Endothelial cell (in vitro differentiated cells): ENCODE data around the gene APRT. TPM values are rescaled to one million over a fixed set of nuclear protein-coding genes. Genes with fewer than 3 reads are reported as not detected.

ENCODE experiments used
- DNase-seq: peaks from one replicate; pipeline ENCODE4 v3.0.0; 2021; ENCODE audit warnings: low spot score
- H3K27ac Mint-ChIP-seq: one replicate; pipeline ENCODE4 v1.8.0; 2021; ENCODE audit warnings: mixed read lengths, inconsistent platforms; ENCODE audit not compliant: unreplicated experiment
- H3K27me3 Mint-ChIP-seq: one replicate; pipeline ENCODE4 v1.8.0; 2021; ENCODE audit warnings: mild to moderate bottlenecking, moderate library complexity, mixed read lengths, inconsistent platforms; ENCODE audit not compliant: unreplicated experiment
- H3K36me3 Mint-ChIP-seq: one replicate; pipeline ENCODE4 v1.8.0; 2021; ENCODE audit warnings: mild to moderate bottlenecking, low read depth, mixed read lengths, inconsistent platforms; ENCODE audit not compliant: unreplicated experiment
- H3K4me1 Mint-ChIP-seq: one replicate; pipeline ENCODE4 v1.8.0; 2021; ENCODE audit warnings: mild to moderate bottlenecking, mixed read lengths, inconsistent platforms; ENCODE audit not compliant: unreplicated experiment
- H3K4me3 Mint-ChIP-seq: one replicate; pipeline ENCODE4 v1.8.0; 2021; ENCODE audit warnings: mild to moderate bottlenecking, mixed read lengths, inconsistent platforms; ENCODE audit not compliant: unreplicated experiment
- H3K9me3 Mint-ChIP-seq: one replicate; pipeline ENCODE4 v1.8.0; 2021; ENCODE audit warnings: mixed read lengths, inconsistent platforms; ENCODE audit not compliant: unreplicated experiment
- total RNA-seq: library from RNA; stranded (reverse); fragmentation: NEBNext Ultra II Directional; extraction: Animal tissue kit (Norgen Biotek cat#: 25700); gene quantifications from one replicate; pipeline ENCODE4 v1.2.1, GENCODE V29; 2021; ENCODE audit not compliant: unreplicated experiment
- TF ChIP-seq, protein P1 (sequence below): fragments of 200-600 bp; sonication (generic); IDR thresholded peaks from one replicate; pipeline ENCODE4 v1.5.0; 2021; ENCODE audit warnings: antibody characterized with exemption; ENCODE audit not compliant: unreplicated experiment

The APRT gene
- total RNA-seq, 1 donor from 2014 or later, result 80.7 TPM

DNA sequence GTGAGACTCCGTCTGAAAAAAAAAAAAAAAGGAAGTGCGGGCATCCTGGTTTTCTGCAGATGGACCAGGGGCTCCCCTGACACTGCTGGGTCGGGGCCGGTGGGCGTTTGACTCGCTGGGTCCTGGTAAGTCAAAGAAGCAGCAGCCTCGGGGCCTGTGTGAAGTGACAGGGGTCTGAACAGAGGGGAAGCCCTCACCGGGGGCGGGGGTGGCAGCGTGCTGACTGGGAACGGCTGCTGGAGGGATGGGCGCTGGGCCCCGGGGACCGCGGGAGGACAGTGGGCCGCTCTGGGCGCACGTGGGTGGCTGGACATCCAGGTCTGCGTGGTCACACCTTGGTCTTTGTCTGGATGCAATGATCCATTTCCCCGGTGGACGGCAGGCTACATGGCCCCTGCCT is 36.8 kb upstream of the APRT start:
- no peaks in the 10 kb centered on the region for H3K4me1 Mint-ChIP-seq
- H3K9me3 Mint-ChIP-seq, result no peaks in the 10 kb centered on the region
- H3K27ac Mint-ChIP-seq, result no peak overlapping the region
- TF ChIP-seq, protein P1, sequence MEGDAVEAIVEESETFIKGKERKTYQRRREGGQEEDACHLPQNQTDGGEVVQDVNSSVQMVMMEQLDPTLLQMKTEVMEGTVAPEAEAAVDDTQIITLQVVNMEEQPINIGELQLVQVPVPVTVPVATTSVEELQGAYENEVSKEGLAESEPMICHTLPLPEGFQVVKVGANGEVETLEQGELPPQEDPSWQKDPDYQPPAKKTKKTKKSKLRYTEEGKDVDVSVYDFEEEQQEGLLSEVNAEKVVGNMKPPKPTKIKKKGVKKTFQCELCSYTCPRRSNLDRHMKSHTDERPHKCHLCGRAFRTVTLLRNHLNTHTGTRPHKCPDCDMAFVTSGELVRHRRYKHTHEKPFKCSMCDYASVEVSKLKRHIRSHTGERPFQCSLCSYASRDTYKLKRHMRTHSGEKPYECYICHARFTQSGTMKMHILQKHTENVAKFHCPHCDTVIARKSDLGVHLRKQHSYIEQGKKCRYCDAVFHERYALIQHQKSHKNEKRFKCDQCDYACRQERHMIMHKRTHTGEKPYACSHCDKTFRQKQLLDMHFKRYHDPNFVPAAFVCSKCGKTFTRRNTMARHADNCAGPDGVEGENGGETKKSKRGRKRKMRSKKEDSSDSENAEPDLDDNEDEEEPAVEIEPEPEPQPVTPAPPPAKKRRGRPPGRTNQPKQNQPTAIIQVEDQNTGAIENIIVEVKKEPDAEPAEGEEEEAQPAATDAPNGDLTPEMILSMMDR, result no peak
- no peak overlapping the region for H3K4me3 Mint-ChIP-seq
- no peak for DNase-seq
- peaks cover 6% of the 10 kb centered on the region for H3K27me3 Mint-ChIP-seq
- peaks cover 8% of the 10 kb centered on the region for H3K36me3 Mint-ChIP-seq

DNA sequence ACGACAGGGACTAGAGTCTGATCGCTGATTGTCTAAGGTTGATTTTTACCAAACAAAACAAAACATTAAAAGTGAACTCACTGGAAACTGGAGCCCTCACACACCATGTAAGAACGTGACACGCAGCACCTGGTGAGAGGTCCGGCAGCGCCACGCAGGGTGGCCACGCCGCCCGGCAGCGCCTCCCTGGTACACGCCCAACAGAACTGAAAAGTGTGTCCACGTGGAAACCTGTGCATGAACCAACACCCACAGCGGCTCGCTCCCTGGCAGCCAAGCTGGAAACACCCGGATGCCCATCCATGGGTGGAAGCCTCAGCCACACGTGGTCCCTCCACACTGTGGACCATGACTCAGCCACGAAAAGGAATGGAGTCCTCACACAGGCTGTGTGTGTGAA is 35.9 kb upstream of the APRT start:
- Mint-ChIP-seq H3K4me1 (no peaks in the 10 kb centered on the region), H3K36me3 (peaks cover 13% of the 10 kb centered on the region), H3K27ac (no peak overlapping the region), H3K27me3 (peaks cover 8% of the 10 kb centered on the region), H3K9me3 (no peaks in the 10 kb centered on the region), H3K4me3 (no peak overlapping the region)
- TF ChIP-seq, protein P1, result no peak
- no peak for DNase-seq

DNA sequence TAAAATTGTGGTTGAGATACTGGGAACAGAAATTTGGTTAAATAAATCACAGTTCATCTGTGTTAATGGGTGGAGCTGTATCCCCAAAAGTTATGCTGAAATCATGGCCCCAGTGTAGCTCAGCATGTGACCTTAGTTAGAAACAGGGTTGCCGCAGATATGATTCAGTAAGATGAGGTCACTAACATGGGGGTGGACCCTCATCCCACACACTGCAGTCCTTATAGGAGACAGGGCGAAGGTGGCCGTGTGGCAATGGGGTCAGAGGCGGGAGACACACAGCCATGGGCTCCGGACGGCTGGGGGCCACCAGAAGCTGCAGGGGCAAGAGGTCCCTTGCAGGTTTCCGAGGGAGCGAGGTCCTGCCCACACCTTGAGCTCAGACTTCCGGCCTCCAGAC is 34.4 kb upstream of the APRT start:
- Mint-ChIP-seq H3K4me1 (no peaks in the 10 kb centered on the region), H3K27me3 (peaks cover 6% of the 10 kb centered on the region), H3K9me3 (no peaks in the 10 kb centered on the region), H3K36me3 (peaks cover 5% of the 10 kb centered on the region), H3K4me3 (no peak overlapping the region), H3K27ac (no peak overlapping the region)
- TF ChIP-seq, protein P1, result no peak
- no peak for DNase-seq

DNA sequence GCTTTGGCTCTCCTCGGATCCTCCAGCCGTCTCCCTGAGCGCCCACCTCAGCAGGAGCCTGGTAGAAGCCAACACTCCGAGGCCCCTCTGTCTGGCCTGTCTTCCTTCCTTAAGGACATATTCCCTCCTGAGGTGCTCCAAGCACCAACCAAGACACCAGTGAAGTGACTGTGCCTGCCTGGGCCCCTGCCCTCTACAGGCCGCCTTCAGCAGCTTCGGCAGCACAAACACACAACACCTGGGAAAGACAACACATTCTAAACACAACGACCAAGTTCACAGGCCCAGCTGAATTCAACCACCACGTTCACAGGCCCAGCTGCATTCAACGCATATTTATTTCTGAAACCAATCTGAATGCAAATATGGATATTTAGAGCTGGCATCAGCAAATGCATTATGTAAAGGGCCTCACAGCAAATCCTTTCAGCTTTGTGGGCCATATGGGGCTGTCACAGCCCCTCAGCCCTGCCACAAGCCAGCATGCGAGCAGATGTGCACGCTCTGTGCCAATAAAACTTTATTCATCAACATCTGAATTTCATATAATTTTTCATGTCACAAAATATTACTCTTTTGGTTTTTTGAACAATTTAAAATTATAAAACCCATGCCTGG is 32.8 kb upstream of the APRT start:
- Mint-ChIP-seq H3K4me1 (no peaks in the 10 kb centered on the region), H3K9me3 (no peaks in the 10 kb centered on the region), H3K27me3 (peaks cover 6% of the 10 kb centered on the region), H3K4me3 (no peak overlapping the region), H3K36me3 (peaks cover 9% of the 10 kb centered on the region), H3K27ac (no peak overlapping the region)
- no peak for DNase-seq
- TF ChIP-seq, protein P1, result no peak

DNA sequence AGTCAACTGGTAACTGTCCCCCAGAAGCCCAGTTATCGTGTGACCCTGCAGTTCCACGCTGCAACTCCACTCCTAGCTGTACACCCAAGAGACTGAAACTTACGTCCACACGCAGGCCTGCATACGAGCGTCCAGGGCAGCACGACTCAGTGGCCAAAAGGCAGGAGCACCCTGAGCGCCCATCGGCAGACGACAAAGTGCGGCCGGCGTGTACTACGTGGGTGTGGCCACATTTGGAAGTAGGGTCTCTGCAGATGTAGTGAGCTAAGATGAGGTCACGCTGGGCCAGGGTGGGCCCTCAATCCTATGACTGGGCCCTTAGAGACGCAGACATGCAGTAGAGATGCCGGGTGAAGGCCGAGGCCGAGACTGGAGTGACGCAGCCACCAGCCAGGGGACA is 31.5 kb upstream of the APRT start:
- no peaks in the 10 kb centered on the region for H3K9me3 Mint-ChIP-seq
- TF ChIP-seq, protein P1, result no peak
- H3K4me1 Mint-ChIP-seq, result no peaks in the 10 kb centered on the region
- peak overlapping the region; percentile 68 for H3K4me3 Mint-ChIP-seq
- H3K36me3 Mint-ChIP-seq, result peaks cover 9% of the 10 kb centered on the region
- peaks cover 6% of the 10 kb centered on the region for H3K27me3 Mint-ChIP-seq
- no peak overlapping the region for H3K27ac Mint-ChIP-seq
- no peak for DNase-seq
